CD14-positive monocyte (primary cell): ENCODE measurements around the gene BICRAL. TPM values are rescaled to one million over a fixed set of nuclear protein-coding genes. Genes with fewer than 3 reads are reported as not detected.

Experiments
- DNase-seq, 3 donors: peaks; one replicate each; pipeline ENCODE4 v3.0.0-alpha.2; 2011 to 2022
- H2AFZ ChIP-seq: 2 replicates; pipeline ENCODE4 v1.6.0; 2012; ENCODE audit warnings: mild to moderate bottlenecking, low read depth, low read length, inconsistent platforms; ENCODE audit not compliant: insufficient read depth, poor library complexity, severe bottlenecking
- H3K27ac ChIP-seq, 2 donors: 1 replicate in 1 of 2; 2 replicates in 1 of 2; pipeline ENCODE4 v1.5.1; 2012 to 2013; ENCODE audit warnings: low read length in 2 of 2, control low read depth in 1 of 2, inconsistent platforms in 1 of 2, low read depth in 1 of 2, mild to moderate bottlenecking in 1 of 2
- H3K27me3 ChIP-seq, 2 donors: one replicate each; pipeline versions ENCODE4 v1.6.0 to v1.6.1; 2011 to 2013; ENCODE audit warnings: low read length in 2 of 2; ENCODE audit not compliant: control insufficient read depth in 2 of 2, insufficient read depth in 2 of 2
- H3K36me3 ChIP-seq, 2 donors: replicated peaks in 1 of 2; 1 replicate in 1 of 2; 2 replicates in 1 of 2; pipeline versions ENCODE4 v1.5.1 to v1.6.1; 2012 to 2013; ENCODE audit warnings: low read length in 2 of 2, control low read depth in 1 of 2, inconsistent platforms in 1 of 2, mild to moderate bottlenecking in 1 of 2; ENCODE audit not compliant: insufficient read depth in 2 of 2, control insufficient read depth in 1 of 2
- H3K4me1 ChIP-seq, 2 donors: 1 replicate in 1 of 2; 2 replicates in 1 of 2; pipeline versions ENCODE4 v1.5.1 to v1.6.1; 2012 to 2013; ENCODE audit warnings: low read length in 2 of 2, control low read depth in 1 of 2, inconsistent platforms in 1 of 2, mild to moderate bottlenecking in 1 of 2, moderate library complexity in 1 of 2; ENCODE audit not compliant: insufficient read depth in 2 of 2, control insufficient read depth in 1 of 2
- H3K4me2 ChIP-seq: replicated peaks from 2 replicates; pipeline ENCODE3; 2012; ENCODE audit warnings: low read length, moderate library complexity, mild to moderate bottlenecking; ENCODE audit not compliant: poor library complexity, severe bottlenecking; ENCODE audit errors: extremely low read depth
- H3K4me3 ChIP-seq, 3 experiments: fragments of 200-600 bp in 1 of 3; sonication (generic) in 1 of 3; replicated peaks in 1 of 3; 1 replicate in 2 of 3; 2 replicates in 1 of 3; pipeline ENCODE4 v1.5.1; 2011 to 2013; ENCODE audit warnings: low read length in 3 of 3, mild to moderate bottlenecking in 3 of 3, control low read depth in 2 of 3, low read depth in 2 of 3, inconsistent platforms in 1 of 3, moderate library complexity in 1 of 3
- H3K79me2 ChIP-seq: 2 replicates; pipeline ENCODE4 v1.6.0; 2012; ENCODE audit warnings: mild to moderate bottlenecking, control low read depth, inconsistent platforms, low read length, moderate library complexity; ENCODE audit not compliant: insufficient read depth
- H3K9ac ChIP-seq: 2 replicates; pipeline ENCODE4 v1.6.0; 2017; ENCODE audit warnings: low read length, mild to moderate bottlenecking; ENCODE audit not compliant: insufficient read depth, poor library complexity, severe bottlenecking
- H3K9me3 ChIP-seq, 2 donors: replicated peaks in 1 of 2; 1 replicate in 1 of 2; 2 replicates in 1 of 2; pipeline versions ENCODE4 v1.5.1 to v1.6.1; 2012 to 2013; ENCODE audit warnings: low read length in 2 of 2, control low read depth in 1 of 2; ENCODE audit not compliant: control insufficient read depth in 1 of 2, insufficient read depth in 1 of 2
- H4K20me1 ChIP-seq: 2 replicates; pipeline ENCODE4 v1.6.0; 2012; ENCODE audit warnings: mild to moderate bottlenecking, low read length, control low read depth, moderate library complexity; ENCODE audit not compliant: insufficient read depth
- H3K27ac Mint-ChIP-seq, 7 donors: one replicate each; pipeline ENCODE4 v1.8.0; 2020; ENCODE audit warnings: mild to moderate bottlenecking in 7 of 7, mixed read lengths in 7 of 7, moderate library complexity in 6 of 7, inconsistent platforms in 2 of 7
- H3K27me3 Mint-ChIP-seq, 3 donors: one replicate each; pipeline ENCODE4 v1.8.0; 2021 to 2022; ENCODE audit warnings: low read depth in 3 of 3, mild to moderate bottlenecking in 3 of 3, mixed read lengths in 3 of 3, moderate library complexity in 3 of 3, inconsistent platforms in 1 of 3
- H3K36me3 Mint-ChIP-seq, 2 donors: one replicate each; pipeline ENCODE4 v1.8.0; 2020; ENCODE audit warnings: mixed read lengths in 2 of 2, inconsistent platforms in 1 of 2, mild to moderate bottlenecking in 1 of 2
- H3K4me1 Mint-ChIP-seq: one replicate; pipeline ENCODE4 v1.8.0; 2020; ENCODE audit warnings: mild to moderate bottlenecking, mixed read lengths
- H3K4me3 Mint-ChIP-seq, 2 donors: one replicate each; pipeline ENCODE4 v1.8.0; 2020; ENCODE audit warnings: mild to moderate bottlenecking in 2 of 2, mixed read lengths in 2 of 2, moderate library complexity in 1 of 2
- H3K9me3 Mint-ChIP-seq, 7 donors: one replicate each; pipeline ENCODE4 v1.8.0; 2020 to 2022; ENCODE audit warnings: mixed read lengths in 7 of 7, mild to moderate bottlenecking in 6 of 7, moderate library complexity in 6 of 7, inconsistent platforms in 2 of 7
- WGBS: methylation state at CpG from one replicate; pipeline ENCODE4 v1.1.5; 2013; ENCODE audit warnings: missing lambda C conversion rate; ENCODE audit not compliant: insufficient coverage; 5-methylcytosine and 5-hydroxymethylcytosine counted together
- intact Hi-C, 2 donors: fragments of 100-400 bp; cut with micrococcal nuclease; formaldehyde crosslinking; loops; one replicate each; pipeline versions ENCODE4 v1.15.0 to v1.15.1; 2023
- polyA plus RNA-seq, 3 donors: library from polyadenylated mRNA; depleted of rRNA in 1 of 3; unstranded in 2 of 3; stranded (reverse) in 1 of 3; fragments of 300-500 nt in 2 of 3; fragments of >200 nt in 1 of 3; fragmentation: Illumina TruSeq in 2 of 3; gene quantifications; 1 replicate in 2 of 3; 2 replicates in 1 of 3; pipeline ENCODE4 v1.2.3, GENCODE V29; 2012 to 2021
- TF ChIP-seq, protein P1 (sequence below): fragments of 200-600 bp; IDR thresholded peaks from one replicate; pipeline ENCODE4 v1.8.0; 2022; ENCODE audit warnings: antibody characterized with exemption, mild to moderate bottlenecking

The BICRAL gene
- polyA plus RNA-seq, 3 donors, result 1.6 to 14.6 (median 2.2) TPM

DNA sequence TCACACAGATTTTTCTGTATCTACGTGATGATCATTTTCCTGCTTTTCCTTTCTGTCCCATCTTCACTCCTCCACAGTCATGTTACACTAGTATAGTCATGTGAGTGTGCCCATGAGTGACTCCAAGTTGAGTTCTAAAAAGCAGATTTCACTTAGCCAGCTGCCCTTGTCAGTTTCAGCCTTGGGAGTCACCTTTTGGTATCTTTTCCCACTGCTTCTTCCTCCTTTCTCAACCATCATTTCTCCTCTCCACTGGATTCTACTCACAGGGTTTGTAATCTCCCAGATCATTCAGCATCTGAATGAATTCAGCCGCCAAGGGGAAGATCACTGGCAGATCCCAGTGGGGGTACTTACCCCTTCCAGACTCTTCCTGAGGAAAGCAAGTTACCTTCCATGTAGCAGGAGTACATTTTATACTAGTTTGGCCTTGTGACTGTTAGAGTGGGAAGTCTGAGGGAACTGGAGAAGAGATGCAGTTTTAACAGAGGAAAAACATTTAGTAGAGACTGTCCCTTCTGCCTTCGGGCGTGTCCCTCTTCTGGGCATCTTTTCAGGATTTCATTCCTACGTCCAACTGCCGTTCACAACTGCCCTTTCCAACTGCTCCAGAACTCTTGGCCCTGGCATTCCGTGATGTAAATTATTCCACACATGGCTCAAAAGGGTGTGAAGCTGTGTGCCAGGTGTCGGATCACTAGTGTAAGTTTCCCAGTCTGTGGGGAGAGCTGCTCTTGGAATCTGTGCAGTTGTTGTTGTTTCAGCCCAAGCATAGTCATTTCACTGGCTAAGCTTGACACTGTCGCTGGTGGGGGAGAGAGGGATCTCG, 38.9 kb downstream of the BICRAL start:
- no peak overlapping the region for H3K9ac ChIP-seq
- WGBS, result 95% methylated on average over 6 of the region's 10 CpGs
- Mint-ChIP-seq H3K27me3 (no peaks in the 10 kb centered on the region), H3K27ac (peak overlapping the region in 3 of 7 donors; percentile 15 to 68 (median 15)), H3K4me1 (peaks cover 2% of the 10 kb centered on the region), H3K36me3 (peaks cover 29 to 54% of the 10 kb centered on the region in 2 donors), H3K9me3 (no peaks in the 10 kb centered on the region), H3K4me3 (no peak overlapping the region)
- TF ChIP-seq, protein P1, sequence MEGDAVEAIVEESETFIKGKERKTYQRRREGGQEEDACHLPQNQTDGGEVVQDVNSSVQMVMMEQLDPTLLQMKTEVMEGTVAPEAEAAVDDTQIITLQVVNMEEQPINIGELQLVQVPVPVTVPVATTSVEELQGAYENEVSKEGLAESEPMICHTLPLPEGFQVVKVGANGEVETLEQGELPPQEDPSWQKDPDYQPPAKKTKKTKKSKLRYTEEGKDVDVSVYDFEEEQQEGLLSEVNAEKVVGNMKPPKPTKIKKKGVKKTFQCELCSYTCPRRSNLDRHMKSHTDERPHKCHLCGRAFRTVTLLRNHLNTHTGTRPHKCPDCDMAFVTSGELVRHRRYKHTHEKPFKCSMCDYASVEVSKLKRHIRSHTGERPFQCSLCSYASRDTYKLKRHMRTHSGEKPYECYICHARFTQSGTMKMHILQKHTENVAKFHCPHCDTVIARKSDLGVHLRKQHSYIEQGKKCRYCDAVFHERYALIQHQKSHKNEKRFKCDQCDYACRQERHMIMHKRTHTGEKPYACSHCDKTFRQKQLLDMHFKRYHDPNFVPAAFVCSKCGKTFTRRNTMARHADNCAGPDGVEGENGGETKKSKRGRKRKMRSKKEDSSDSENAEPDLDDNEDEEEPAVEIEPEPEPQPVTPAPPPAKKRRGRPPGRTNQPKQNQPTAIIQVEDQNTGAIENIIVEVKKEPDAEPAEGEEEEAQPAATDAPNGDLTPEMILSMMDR, result no peak
- H3K27me3 ChIP-seq, result no peaks in the 10 kb centered on the region
- no peak overlapping the region for H3K4me3 ChIP-seq
- H3K27ac ChIP-seq, result no peak overlapping the region
- H4K20me1 ChIP-seq, result peaks cover 24% of the 10 kb centered on the region
- H3K36me3 ChIP-seq, result peaks cover 29 to 49% of the 10 kb centered on the region in 2 donors
- H3K4me2 ChIP-seq, result no peak overlapping the region
- no peaks in the 10 kb centered on the region for H3K9me3 ChIP-seq
- peaks cover 0 to under 1% of the 10 kb centered on the region in 2 donors for H3K4me1 ChIP-seq
- intact Hi-C loops, result no loop called here
- H2AFZ ChIP-seq, result no peak overlapping the region
- H3K79me2 ChIP-seq, result no peaks in the 10 kb centered on the region
- DNase-seq, result no peak

DNA sequence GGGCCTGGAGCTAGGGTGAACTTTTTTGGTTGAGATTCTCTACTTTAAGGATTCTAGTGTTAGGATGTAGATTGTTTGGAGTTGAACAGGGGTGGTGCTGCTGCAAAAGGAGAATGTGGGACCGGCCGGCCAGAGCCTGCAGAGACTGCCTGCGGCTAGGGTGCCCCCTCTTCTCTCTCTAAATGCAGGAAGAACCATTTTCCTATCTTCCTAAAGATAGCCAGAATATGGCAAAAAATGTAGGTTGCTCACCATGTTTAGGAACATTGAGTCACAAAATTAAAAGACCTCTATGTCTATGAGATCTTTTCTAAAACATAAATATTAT, 39.5 kb downstream of the BICRAL start:
- Mint-ChIP-seq H3K9me3 (no peaks in the 10 kb centered on the region), H3K36me3 (peaks cover 29 to 57% of the 10 kb centered on the region in 2 donors)
- intact Hi-C loops, result no loop called here

More for the DNA sequence above, 39.5 kb downstream of the BICRAL start:
- Mint-ChIP-seq H3K27ac (peak overlapping the region in 1 of 7 donors; percentile 15), H3K4me1 (peaks cover 2% of the 10 kb centered on the region), H3K4me3 (no peak overlapping the region), H3K27me3 (no peaks in the 10 kb centered on the region)
- TF ChIP-seq, protein P1, result no peak
- H3K27ac ChIP-seq, result no peak overlapping the region
- no peaks in the 10 kb centered on the region for H3K4me1 ChIP-seq
- H3K4me2 ChIP-seq, result no peak overlapping the region
- H3K4me3 ChIP-seq, result no peak overlapping the region
- no peaks in the 10 kb centered on the region for H3K9me3 ChIP-seq
- peaks cover 24% of the 10 kb centered on the region for H4K20me1 ChIP-seq
- H3K27me3 ChIP-seq, result no peaks in the 10 kb centered on the region
- WGBS, result no CpG with 5 or more reads among the region's 3 CpGs
- H3K79me2 ChIP-seq, result no peaks in the 10 kb centered on the region
- no peak overlapping the region for H3K9ac ChIP-seq
- H3K36me3 ChIP-seq, result peaks cover 29 to 54% of the 10 kb centered on the region in 2 donors
- H2AFZ ChIP-seq, result no peak overlapping the region
- DNase-seq, result no peak
